Esophagus squamous epithelium (tissue), 4 donors: ENCODE measurements around the gene ZNF329.

ENCODE experiments used
- POLR2A ChIP-seq, 4 donors: fragments of 450-650 bp; IDR thresholded peaks; one replicate each; pipeline ENCODE4 v1.6.1; 2017; ENCODE audit warnings: antibody characterized with exemption in 4 of 4, mild to moderate bottlenecking in 4 of 4, moderate library complexity in 3 of 4
- TF ChIP-seq, protein P1 (sequence below), 6 experiments: fragments of 450-650 bp in 4 of 6; fragments of 200-600 bp in 2 of 6; sonication (generic) in 2 of 6; IDR thresholded peaks; one replicate each; pipeline ENCODE4 v1.5.1; 2016 to 2019; ENCODE audit warnings: antibody characterized with exemption in 6 of 6, mild to moderate bottlenecking in 4 of 6, moderate library complexity in 4 of 6

DNA sequence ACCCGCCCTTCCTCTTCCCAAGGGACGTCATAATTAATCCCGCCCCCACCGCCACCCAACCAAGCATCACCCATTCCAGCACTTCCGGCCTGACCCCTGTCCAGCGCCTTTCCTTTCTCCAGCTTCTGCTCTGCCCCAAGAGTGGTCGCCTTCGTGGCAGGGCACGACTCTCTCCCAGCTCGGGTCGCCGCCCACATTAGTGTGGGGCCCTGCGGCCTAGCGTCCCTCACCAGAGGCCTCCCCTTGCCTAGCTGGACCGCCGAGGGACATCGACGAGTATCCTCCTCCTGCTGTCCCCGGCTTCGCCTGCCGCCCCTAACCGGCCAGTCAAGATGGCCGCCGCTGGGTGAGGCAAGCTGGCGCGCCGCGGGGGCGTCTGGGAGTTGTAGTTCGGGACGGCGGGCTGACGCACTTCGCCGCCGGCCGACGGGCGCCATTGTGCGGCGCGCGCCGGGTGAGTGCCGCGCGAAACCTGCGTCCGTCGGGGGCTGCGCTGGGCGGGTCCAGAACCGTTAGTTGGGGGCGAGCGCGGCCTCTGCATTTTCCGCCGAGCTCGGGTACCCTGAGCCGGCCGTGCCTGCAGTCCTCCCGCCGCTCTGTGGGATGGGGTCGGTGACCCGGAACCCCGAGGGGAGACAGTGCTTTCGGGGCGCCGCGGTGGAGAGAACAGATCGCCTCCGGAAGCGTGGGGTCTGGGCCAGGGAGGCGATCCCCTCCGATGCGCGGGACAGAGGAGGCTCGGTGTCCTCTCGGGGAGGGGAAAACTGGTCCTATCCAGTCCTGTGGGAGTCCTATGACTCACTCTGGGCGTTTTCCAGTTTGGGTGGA is 32.6 kb upstream of the ZNF329 start, which contains the start of gene ZNF274:
- TF ChIP-seq, protein P1, sequence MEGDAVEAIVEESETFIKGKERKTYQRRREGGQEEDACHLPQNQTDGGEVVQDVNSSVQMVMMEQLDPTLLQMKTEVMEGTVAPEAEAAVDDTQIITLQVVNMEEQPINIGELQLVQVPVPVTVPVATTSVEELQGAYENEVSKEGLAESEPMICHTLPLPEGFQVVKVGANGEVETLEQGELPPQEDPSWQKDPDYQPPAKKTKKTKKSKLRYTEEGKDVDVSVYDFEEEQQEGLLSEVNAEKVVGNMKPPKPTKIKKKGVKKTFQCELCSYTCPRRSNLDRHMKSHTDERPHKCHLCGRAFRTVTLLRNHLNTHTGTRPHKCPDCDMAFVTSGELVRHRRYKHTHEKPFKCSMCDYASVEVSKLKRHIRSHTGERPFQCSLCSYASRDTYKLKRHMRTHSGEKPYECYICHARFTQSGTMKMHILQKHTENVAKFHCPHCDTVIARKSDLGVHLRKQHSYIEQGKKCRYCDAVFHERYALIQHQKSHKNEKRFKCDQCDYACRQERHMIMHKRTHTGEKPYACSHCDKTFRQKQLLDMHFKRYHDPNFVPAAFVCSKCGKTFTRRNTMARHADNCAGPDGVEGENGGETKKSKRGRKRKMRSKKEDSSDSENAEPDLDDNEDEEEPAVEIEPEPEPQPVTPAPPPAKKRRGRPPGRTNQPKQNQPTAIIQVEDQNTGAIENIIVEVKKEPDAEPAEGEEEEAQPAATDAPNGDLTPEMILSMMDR (IDR thresholded peaks at IDR 0.05): peak in 2 of 6 experiments; percentile 14 to 17
- peak in 3 of 4 donors; percentile 4 to 89 (median 72) for TF ChIP-seq POLR2A (IDR thresholded peaks at IDR 0.05)
